Effector memory CD4-positive, alpha-beta T cell (primary cell): Measurements from ENCODE around the gene CHD6.

Source experiments
- DNase-seq, 3 donors: peaks; one replicate each; pipeline ENCODE4 v3.0.0-alpha.2; 2020
- H3K27ac ChIP-seq: 2 replicates; pipeline ENCODE4 v1.7.0; 2013; ENCODE audit warnings: mild to moderate bottlenecking, low read length, moderate library complexity; ENCODE audit not compliant: insufficient read depth, poor library complexity, severe bottlenecking
- H3K27me3 ChIP-seq: replicated peaks from 2 replicates; pipeline ENCODE4 v1.7.0; 2013; ENCODE audit warnings: mild to moderate bottlenecking, low read length; ENCODE audit not compliant: insufficient read depth, control insufficient read depth, poor library complexity, severe bottlenecking
- H3K36me3 ChIP-seq: 2 replicates; pipeline ENCODE4 v1.7.0; 2013; ENCODE audit warnings: mild to moderate bottlenecking, low read length, moderate library complexity; ENCODE audit not compliant: control insufficient read depth, insufficient read depth
- H3K4me1 ChIP-seq: 2 replicates; pipeline ENCODE4 v1.7.0; 2013; ENCODE audit warnings: low read length, mild to moderate bottlenecking; ENCODE audit not compliant: control insufficient read depth, insufficient read depth, poor library complexity, severe bottlenecking
- H3K4me3 ChIP-seq: 2 replicates; pipeline ENCODE4 v1.7.0; 2013; ENCODE audit warnings: low read length, low read depth, mild to moderate bottlenecking; ENCODE audit not compliant: insufficient read depth, poor library complexity, severe bottlenecking
- H3K9me3 ChIP-seq: 2 replicates; pipeline ENCODE4 v1.7.0; 2013; ENCODE audit warnings: mild to moderate bottlenecking, low read length, moderate library complexity; ENCODE audit not compliant: control insufficient read depth

CHD6 gene

DNA sequence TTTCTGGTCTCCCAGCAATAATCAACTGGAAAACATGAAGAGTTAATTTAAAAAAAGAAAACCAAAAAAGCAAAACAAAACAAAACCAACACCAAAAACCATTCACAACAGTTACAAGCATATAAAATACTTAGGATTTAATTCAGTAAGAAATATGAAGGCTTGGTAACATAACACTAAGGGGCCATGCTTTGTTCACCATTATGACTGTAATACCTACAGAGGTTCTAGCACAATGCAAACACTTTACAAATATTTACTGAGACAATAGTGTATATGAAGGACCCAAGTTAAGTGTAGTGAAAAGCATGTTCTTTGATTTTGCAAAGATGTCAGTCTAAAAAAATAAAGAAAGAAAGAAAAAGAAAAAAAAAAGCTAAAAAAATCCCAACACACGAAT is 141.7 kb downstream of the CHD6 start:
- Histone ChIP-seq H3K36me3 (peaks cover 20% of the 10 kb centered on the region), H3K27ac (no peak overlapping the region), H3K4me1 (no peaks in the 10 kb centered on the region), H3K27me3 (no peaks in the 10 kb centered on the region), H3K9me3 (no peaks in the 10 kb centered on the region), H3K4me3 (no peak overlapping the region)
- DNase-seq, result no peak

DNA sequence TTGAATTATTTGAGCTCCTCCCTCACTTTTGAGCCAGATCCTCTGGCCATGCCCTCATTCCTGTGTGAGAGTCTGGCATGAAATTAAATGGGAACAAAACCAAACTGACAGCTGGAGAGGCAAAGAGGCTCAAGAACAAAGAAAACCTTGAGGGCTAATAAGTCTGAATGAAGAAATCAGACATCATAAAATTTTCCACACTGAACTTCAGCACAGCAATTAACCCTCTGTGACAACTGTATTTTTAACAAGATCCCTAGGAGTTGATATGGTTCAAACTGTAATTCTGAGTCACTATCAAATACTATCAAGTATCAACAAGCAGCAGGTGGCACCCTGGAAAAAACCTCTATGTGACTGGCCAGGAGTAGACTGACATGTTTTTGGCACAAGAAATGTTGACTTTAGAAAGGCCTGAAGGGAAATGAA is 142.2 kb downstream of the CHD6 start:
- peaks cover 20% of the 10 kb centered on the region for H3K36me3 ChIP-seq
- no peaks in the 10 kb centered on the region for H3K9me3 ChIP-seq
- no peak overlapping the region for H3K4me3 ChIP-seq
- DNase-seq, result no peak
- H3K27ac ChIP-seq, result no peak overlapping the region
- no peaks in the 10 kb centered on the region for H3K27me3 ChIP-seq
- H3K4me1 ChIP-seq, result no peaks in the 10 kb centered on the region

DNA sequence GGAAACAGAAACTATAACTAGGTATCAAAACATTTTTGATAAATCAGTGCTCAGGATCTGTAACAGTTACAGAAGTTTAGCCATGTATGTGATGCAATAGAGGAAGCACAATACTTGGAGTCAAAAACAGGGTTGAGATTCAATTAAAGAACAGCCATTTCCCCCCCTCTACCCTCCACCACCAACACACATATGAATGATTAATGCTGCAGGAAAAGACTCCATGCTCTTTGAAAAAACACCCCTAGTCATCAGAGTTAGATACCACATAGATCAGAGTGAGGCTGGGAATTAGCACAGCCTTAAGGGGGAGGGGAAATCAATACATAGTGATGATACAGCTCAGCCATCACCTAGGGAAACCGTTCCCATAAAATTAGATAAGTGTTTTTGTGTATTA is 142.7 kb downstream of the CHD6 start:
- peaks cover 20% of the 10 kb centered on the region for H3K36me3 ChIP-seq
- H3K27me3 ChIP-seq, result no peaks in the 10 kb centered on the region
- no peak for DNase-seq
- no peak overlapping the region for H3K4me3 ChIP-seq
- H3K4me1 ChIP-seq, result no peaks in the 10 kb centered on the region
- no peaks in the 10 kb centered on the region for H3K9me3 ChIP-seq
- no peak overlapping the region for H3K27ac ChIP-seq

DNA sequence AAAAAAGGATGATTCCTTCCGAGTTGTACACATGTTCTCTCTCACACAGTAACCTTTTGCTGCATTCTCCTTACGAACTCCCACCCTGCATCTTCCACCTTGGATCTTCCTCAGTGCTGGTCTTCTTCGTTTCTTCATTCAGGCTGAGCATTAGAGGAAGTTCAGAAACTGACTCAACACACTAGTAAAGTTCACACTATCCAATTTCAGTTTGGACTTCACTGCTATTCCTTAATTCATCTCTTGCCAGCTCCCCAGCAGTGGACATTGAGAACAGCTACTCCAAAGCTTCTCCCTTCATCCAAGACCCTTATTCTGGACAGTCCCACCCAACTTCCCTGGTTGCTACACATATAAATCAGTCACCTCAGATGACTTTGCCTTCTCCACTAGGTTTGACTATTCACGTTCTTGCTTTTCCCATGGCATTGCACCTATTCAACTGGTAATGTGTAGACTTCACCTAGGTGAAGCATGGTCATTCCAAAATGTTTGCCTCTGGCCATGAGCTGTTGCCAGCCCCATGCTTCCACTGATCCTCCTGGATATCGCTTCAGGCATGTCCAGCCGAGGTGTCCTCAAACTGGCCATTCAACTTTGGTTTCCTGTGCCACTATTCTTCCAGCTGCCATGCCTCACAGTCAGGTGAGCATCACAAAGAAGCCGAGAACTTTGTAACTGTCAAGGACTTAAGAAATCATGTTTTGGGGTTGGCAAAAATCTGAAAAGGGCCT is 147.6 kb downstream of the CHD6 start:
- H3K36me3 ChIP-seq, result peaks cover 31% of the 10 kb centered on the region
- H3K9me3 ChIP-seq, result no peaks in the 10 kb centered on the region
- no peak overlapping the region for H3K4me3 ChIP-seq
- H3K4me1 ChIP-seq, result no peaks in the 10 kb centered on the region
- no peak overlapping the region for H3K27ac ChIP-seq
- no peaks in the 10 kb centered on the region for H3K27me3 ChIP-seq
- DNase-seq, result no peak

DNA sequence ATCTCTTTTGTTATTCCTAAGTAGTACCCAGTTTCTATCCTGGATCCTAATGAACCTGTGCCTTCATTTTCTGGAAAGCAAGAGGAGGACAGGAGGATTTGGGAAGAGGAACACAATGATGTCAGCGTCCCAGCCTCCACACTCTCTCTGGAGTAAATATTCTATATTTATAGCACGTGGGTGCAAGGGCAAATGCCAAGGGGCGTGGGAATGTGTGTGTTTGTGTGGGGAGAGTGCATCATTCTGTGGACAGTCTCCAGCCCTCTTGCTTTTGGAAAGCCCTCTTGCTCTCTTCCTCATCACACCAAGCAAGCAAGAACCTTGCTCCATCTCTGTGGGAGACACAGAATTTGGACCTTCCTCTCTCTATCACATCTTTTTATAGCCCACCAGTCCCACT is 148.3 kb downstream of the CHD6 start:
- Histone ChIP-seq H3K27ac (no peak overlapping the region), H3K4me3 (no peak overlapping the region), H3K9me3 (no peaks in the 10 kb centered on the region), H3K27me3 (no peaks in the 10 kb centered on the region), H3K4me1 (no peaks in the 10 kb centered on the region), H3K36me3 (peaks cover 31% of the 10 kb centered on the region)
- no peak for DNase-seq

DNA sequence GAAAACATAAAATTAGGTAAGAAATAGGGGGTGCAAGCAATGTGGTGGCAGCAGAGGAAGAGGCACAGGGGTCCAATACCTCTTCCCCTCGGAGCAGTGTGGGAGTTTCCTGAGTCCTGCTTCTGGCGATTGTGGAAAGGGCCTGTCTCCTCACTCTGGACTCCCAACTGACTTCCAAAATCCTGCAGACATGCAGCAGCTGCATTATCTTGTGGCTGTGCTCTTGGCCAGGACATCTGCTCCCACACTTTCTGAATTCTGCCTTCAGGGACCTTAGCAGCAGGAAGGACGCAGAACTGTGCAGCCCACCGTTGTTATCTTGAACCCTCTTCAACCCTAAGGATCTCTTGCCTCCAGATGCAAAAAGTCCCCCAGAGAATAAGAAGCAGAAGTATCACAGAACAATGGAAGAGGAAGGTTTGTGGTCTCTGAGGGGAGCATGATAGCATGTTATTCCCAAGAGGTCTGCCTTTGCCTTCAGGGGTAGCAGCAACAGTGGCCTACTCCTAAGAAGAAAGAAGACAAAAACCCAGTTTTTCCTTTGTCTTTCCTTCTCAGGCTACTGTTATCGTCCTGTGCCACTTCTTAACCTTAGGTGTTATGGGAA is 149.1 kb downstream of the CHD6 start:
- no peaks in the 10 kb centered on the region for H3K9me3 ChIP-seq
- H3K27ac ChIP-seq, result no peak overlapping the region
- peaks cover 31% of the 10 kb centered on the region for H3K36me3 ChIP-seq
- no peak for DNase-seq
- H3K4me1 ChIP-seq, result no peaks in the 10 kb centered on the region
- no peak overlapping the region for H3K4me3 ChIP-seq
- no peaks in the 10 kb centered on the region for H3K27me3 ChIP-seq

DNA sequence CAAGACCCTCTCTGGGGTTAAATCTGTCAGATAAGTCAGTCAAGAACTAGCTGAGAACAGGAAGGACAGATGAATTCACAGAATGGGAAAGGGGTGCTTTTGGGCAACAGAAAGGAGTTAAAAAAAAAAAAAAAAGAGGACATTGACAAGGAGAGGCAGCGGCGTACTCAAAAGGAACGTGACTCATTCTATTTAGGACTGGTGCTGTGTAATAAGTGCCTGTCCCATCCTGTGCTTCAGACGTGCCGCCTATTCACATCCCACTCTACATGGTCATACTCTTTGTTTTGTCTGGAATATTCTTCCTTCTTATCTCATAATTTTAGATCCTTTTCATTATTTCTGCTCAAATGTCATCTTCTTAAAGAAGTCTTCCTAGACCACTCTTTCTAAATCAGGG is 150.5 kb downstream of the CHD6 start:
- Histone ChIP-seq H3K4me1 (no peaks in the 10 kb centered on the region), H3K4me3 (no peak overlapping the region), H3K9me3 (no peaks in the 10 kb centered on the region), H3K27me3 (no peaks in the 10 kb centered on the region), H3K27ac (no peak overlapping the region), H3K36me3 (peaks cover 23% of the 10 kb centered on the region)
- DNase-seq, result no peak

DNA sequence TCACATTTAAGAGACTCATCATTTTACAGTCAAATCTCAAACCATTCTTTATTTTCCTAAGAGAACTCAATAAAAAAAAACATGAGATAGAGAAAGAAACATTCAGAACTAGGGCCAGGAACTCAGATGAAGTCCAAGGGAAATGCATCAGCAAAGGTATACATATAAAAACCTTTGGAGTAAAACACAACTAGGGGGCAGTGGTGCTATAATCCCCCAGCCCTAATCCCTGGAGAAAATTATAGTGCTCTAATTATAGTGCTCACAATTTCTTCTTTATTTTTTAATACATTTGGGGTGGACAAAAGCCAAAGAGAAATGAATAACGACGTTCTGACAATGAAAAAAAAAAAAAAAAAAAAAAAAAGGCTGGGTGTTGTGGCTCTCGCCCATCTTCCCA is 151.0 kb downstream of the CHD6 start:
- Histone ChIP-seq H3K27ac (no peak overlapping the region), H3K4me3 (no peak overlapping the region), H3K9me3 (no peaks in the 10 kb centered on the region), H3K36me3 (peaks cover 20% of the 10 kb centered on the region), H3K27me3 (no peaks in the 10 kb centered on the region), H3K4me1 (no peaks in the 10 kb centered on the region)
- DNase-seq, result no peak

DNA sequence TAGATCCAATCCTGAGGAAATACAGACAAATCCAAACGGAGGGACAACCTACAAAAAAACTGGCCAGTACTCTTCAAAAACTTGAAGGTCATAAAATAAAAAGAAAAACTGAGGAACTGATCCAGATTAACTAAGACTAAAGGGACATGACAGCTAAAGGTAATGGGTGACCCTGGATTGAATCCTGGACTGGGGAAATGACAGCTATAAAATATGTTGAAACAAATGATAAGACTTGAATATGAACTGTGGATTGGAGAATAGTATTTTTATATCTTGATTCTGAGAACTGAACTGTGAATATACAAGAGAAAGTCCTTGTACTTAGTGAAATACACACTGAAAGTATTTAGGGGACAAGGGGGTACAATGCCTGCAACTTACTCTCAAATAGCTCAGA is 154.6 kb downstream of the CHD6 start:
- Histone ChIP-seq H3K27me3 (no peaks in the 10 kb centered on the region), H3K36me3 (peaks cover 8% of the 10 kb centered on the region)

DNA sequence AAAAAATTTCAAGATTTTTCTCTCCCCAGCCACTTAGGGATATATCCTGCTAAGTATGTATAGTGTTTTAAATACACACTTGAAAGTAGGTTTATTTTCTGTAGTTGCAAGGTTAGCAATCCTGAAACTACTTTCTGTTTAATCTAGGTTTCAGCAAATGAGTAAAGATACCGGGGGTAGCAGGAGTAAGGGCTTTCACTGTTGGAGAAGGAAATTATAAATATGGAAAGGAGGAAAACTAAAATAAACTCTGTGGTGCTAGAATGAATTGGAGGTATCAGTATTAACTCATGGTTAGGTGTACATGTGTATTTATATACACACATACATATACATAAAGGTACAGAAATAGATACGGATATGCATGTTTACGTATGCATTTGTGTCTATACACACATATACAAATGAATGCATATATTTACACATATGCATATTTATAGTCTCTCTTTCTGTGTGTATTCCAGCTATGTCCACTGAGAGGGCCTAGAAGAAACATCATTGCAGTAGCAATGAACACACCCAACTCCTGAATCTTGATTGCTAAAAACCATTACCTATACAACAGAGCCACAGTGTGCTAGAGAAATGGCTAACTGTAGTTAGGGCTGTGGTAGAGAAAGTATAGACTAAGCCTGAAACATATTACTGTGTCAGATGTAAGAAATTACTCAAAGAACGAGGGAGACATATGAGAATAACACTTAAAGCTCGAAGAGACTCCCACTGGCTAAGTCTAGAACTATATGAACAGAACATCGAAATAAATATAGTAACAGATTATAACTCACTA is 155.6 kb downstream of the CHD6 start:
- no peaks in the 10 kb centered on the region for H3K9me3 ChIP-seq
- H3K27ac ChIP-seq, result no peak overlapping the region
- peaks cover 8% of the 10 kb centered on the region for H3K36me3 ChIP-seq
- H3K4me3 ChIP-seq, result no peak overlapping the region
- H3K4me1 ChIP-seq, result no peaks in the 10 kb centered on the region
- DNase-seq, result no peak
- no peaks in the 10 kb centered on the region for H3K27me3 ChIP-seq

More for the DNA sequence above, 154.6 kb downstream of the CHD6 start:
- no peaks in the 10 kb centered on the region for H3K9me3 ChIP-seq
- no peaks in the 10 kb centered on the region for H3K4me1 ChIP-seq
- no peak overlapping the region for H3K4me3 ChIP-seq
- no peak overlapping the region for H3K27ac ChIP-seq
- DNase-seq, result no peak
